Kidney epithelial cell (primary cell): Measurements from ENCODE around the gene BICRAL. TPM values are rescaled to one million over a fixed set of nuclear protein-coding genes. Genes with fewer than 3 reads are reported as not detected.
"Not testable (repeated sequence)": the region's sequence is repeated elsewhere in the genome, so short reads cannot be mapped to it uniquely, and the experiment has no call there.

Source experiments
- DNase-seq: peaks from one replicate; pipeline ENCODE4 v3.0.0-alpha.2; 2010; ENCODE audit warnings: low read depth
- H3K27me3 ChIP-seq: 2 replicates; pipeline ENCODE4 v1.6.0; 2011; ENCODE audit warnings: low read length; ENCODE audit not compliant: control insufficient read depth, insufficient read depth
- H3K36me3 ChIP-seq: 2 replicates; pipeline ENCODE4 v1.5.1; 2011; ENCODE audit warnings: low read length; ENCODE audit not compliant: control insufficient read depth, insufficient read depth
- H3K4me3 ChIP-seq: 2 replicates; pipeline ENCODE4 v1.5.1; 2011; ENCODE audit warnings: low read depth, mild to moderate bottlenecking, control low read depth, low read length
- CTCF ChIP-seq: IDR thresholded peaks from 2 replicates; pipeline ENCODE4 v1.5.1; 2011; ENCODE audit warnings: mild to moderate bottlenecking, moderate library complexity, low read length, control low read depth, inconsistent platforms; ENCODE audit not compliant: insufficient read depth, poor library complexity, severe bottlenecking
- total RNA-seq: library from RNA; depleted of rRNA; stranded (reverse); fragments of >200 nt; gene quantifications from 2 replicates; pipeline ENCODE4 v1.2.3, GENCODE V29; 2015

Gene BICRAL
- total RNA-seq, 1 donor from 2014 or later, result 5.2 TPM

- no peak for TF ChIP-seq CTCF
- H3K4me3 ChIP-seq, result no peak overlapping the region
- H3K27me3 ChIP-seq, result no peaks in the 10 kb centered on the region
- no peaks in the 10 kb centered on the region for H3K36me3 ChIP-seq
- DNase-seq, result no peak
Measured at GRCh38 chr6:42805297-42805861, 23.5 kb downstream of the BICRAL start.

GRCh38 chr6:42806359-42806758 lies 24.5 kb downstream of the BICRAL start:
- DNase-seq, H3K4me3 ChIP-seq, H3K27me3 ChIP-seq, H3K36me3 ChIP-seq: not testable (repeated sequence)

GRCh38 chr6:42808492-42809483 lies 26.9 kb downstream of the BICRAL start:
- H3K27me3 ChIP-seq, result no peaks in the 10 kb centered on the region
- no peaks in the 10 kb centered on the region for H3K36me3 ChIP-seq
- H3K4me3 ChIP-seq, result no peak overlapping the region
- TF ChIP-seq CTCF, result no peak
- DNase-seq, result no peak

- Histone ChIP-seq H3K27me3 (no peaks in the 10 kb centered on the region), H3K4me3 (no peak overlapping the region), H3K36me3 (no peaks in the 10 kb centered on the region)
- no peak for DNase-seq
- TF ChIP-seq CTCF, result no peak
Measured at GRCh38 chr6:42813074-42813645, 31.3 kb downstream of the BICRAL start.

- no peak overlapping the region for H3K4me3 ChIP-seq
- no peaks in the 10 kb centered on the region for H3K36me3 ChIP-seq
- no peak for TF ChIP-seq CTCF
- no peaks in the 10 kb centered on the region for H3K27me3 ChIP-seq
- no peak for DNase-seq
Measured at GRCh38 chr6:42813906-42814444, 32.1 kb downstream of the BICRAL start.

GRCh38 chr6:42815726-42816125 lies 33.9 kb downstream of the BICRAL start:
- not testable (repeated sequence) for H3K36me3 ChIP-seq, H3K27me3 ChIP-seq, DNase-seq, H3K4me3 ChIP-seq
